Endothelial cell of umbilical vein (primary cell): ENCODE results near the gene MB. TPM values are rescaled to one million over a fixed set of nuclear protein-coding genes. Genes with fewer than 3 reads are reported as not detected.

Experiments used
- BruUV-seq: library from RNA; stranded (reverse); fragments of 400-500 nt; replicated peaks from 2 replicates; lab custom pipeline; 2021; lab: Mats Ljungman, UMichigan
- CTCF ChIA-PET: fragments of 300-600, 350-600 bp; sonication (Branson Sonifier 250); formaldehyde crosslinking; loops from one replicate; lab custom pipeline; 2021; ENCODE audit warnings: antibody characterized with exemption, inconsistent platforms; lab: Charles Lee
- POLR2A ChIA-PET: fragments of 300-600, 350-600 bp; sonication (Branson Sonifier 250); formaldehyde crosslinking; loops from one replicate; lab custom pipeline; 2021; ENCODE audit warnings: antibody characterized with exemption, inconsistent platforms; lab: Charles Lee
- DNase-seq: peaks from one replicate; pipeline ENCODE4 v3.0.0-alpha.2; 2011; ENCODE audit warnings: low read depth, low spot score
- FAIRE-seq: peaks from 2 replicates; lab custom pipeline; 2011; peaks lifted over from hg19 to GRCh38; lab: Jason Lieb, UNC
- H2AFZ ChIP-seq: 2 replicates; pipeline ENCODE4 v1.6.0; 2012; ENCODE audit warnings: low read depth, low read length, control low read depth, inconsistent platforms
- H3K27ac ChIP-seq: 2 replicates; pipeline ENCODE4 v1.5.1; 2011; ENCODE audit warnings: low read depth, mild to moderate bottlenecking, control low read depth, low read length, moderate library complexity; ENCODE audit not compliant: insufficient read depth
- H3K27me3 ChIP-seq, 2 experiments: 2 replicates each; pipeline versions ENCODE4 v1.6.0 to v1.6.1; 2011; ENCODE audit warnings: low read length in 2 of 2, mixed read lengths in 1 of 2; ENCODE audit not compliant: control insufficient read depth in 2 of 2, insufficient read depth in 2 of 2
- H3K36me3 ChIP-seq, 2 experiments: 2 replicates in 1 of 2; 3 replicates in 1 of 2; pipeline ENCODE4 v1.5.1; 2011; ENCODE audit warnings: low read length in 2 of 2, mild to moderate bottlenecking in 1 of 2, moderate library complexity in 1 of 2; ENCODE audit not compliant: control insufficient read depth in 2 of 2, insufficient read depth in 2 of 2; ENCODE audit errors: extremely low read depth in 1 of 2
- H3K4me1 ChIP-seq: 3 replicates; pipeline ENCODE4 v1.5.1; 2011; ENCODE audit warnings: mild to moderate bottlenecking, low read length; ENCODE audit not compliant: control insufficient read depth, insufficient read depth; ENCODE audit errors: extremely low read depth
- H3K4me2 ChIP-seq: 2 replicates; pipeline ENCODE4 v1.6.1; 2011; ENCODE audit warnings: low read length, control low read depth, mixed read lengths; ENCODE audit not compliant: insufficient read depth
- H3K4me3 ChIP-seq, 3 experiments: fragments of 200-600 bp in 1 of 3; sonication (generic), shearing (Covaris generic) in 1 of 3; replicated peaks in 1 of 3; 2 replicates each; pipeline ENCODE4 v1.5.1; 2011 to 2016; ENCODE audit warnings: control low read depth in 3 of 3, low read length in 3 of 3, mild to moderate bottlenecking in 2 of 3, inconsistent platforms in 1 of 3, low read depth in 1 of 3, moderate library complexity in 1 of 3; ENCODE audit not compliant: insufficient read depth in 1 of 3
- H3K79me2 ChIP-seq: 2 replicates; pipeline ENCODE4 v1.6.0; 2012; ENCODE audit warnings: low read length, inconsistent platforms; ENCODE audit not compliant: control insufficient read depth, insufficient read depth
- H3K9ac ChIP-seq: replicated peaks from 2 replicates; pipeline ENCODE3; 2011; ENCODE audit warnings: low read length, control low read depth; ENCODE audit not compliant: insufficient read depth; ENCODE audit errors: extremely low read depth
- H3K9me1 ChIP-seq: replicated peaks from 3 replicates; pipeline ENCODE4 v1.6.0; 2011; ENCODE audit warnings: mild to moderate bottlenecking, low read length; ENCODE audit not compliant: control insufficient read depth, insufficient read depth; ENCODE audit errors: extremely low read depth
- H3K9me3 ChIP-seq: replicated peaks from 2 replicates; pipeline ENCODE4 v1.5.1; 2012; ENCODE audit warnings: low read length, inconsistent platforms; ENCODE audit not compliant: control insufficient read depth, insufficient read depth
- H4K20me1 ChIP-seq: replicated peaks from 2 replicates; pipeline ENCODE3; 2011; ENCODE audit warnings: mild to moderate bottlenecking, low read length; ENCODE audit not compliant: control insufficient read depth, insufficient read depth; ENCODE audit errors: extremely low read depth
- CTCF ChIP-seq, 2 donors: IDR thresholded peaks; 1 replicate in 1 of 2; 2 replicates in 1 of 2; pipeline ENCODE4 v1.5.1; 2011; ENCODE audit warnings: low read length in 2 of 2, mild to moderate bottlenecking in 2 of 2, moderate library complexity in 2 of 2, control low read depth in 1 of 2, inconsistent platforms in 1 of 2, low read depth in 1 of 2; ENCODE audit not compliant: insufficient read depth in 1 of 2; ENCODE audit errors: extremely low read depth in 1 of 2
- EZH2 ChIP-seq: IDR thresholded peaks from 2 replicates; pipeline ENCODE4 v1.6.1; 2012; ENCODE audit warnings: borderline replicate concordance, low read depth, mild to moderate bottlenecking, moderate library complexity, low read length, inconsistent platforms; ENCODE audit not compliant: severe bottlenecking
- FOS ChIP-seq: IDR thresholded peaks from 2 replicates; pipeline ENCODE4 v1.6.1; 2011; ENCODE audit warnings: mild to moderate bottlenecking, low read length, moderate library complexity, borderline replicate concordance; ENCODE audit not compliant: insufficient read depth
- GATA2 ChIP-seq: IDR thresholded peaks from 2 replicates; pipeline ENCODE4 v1.7.0; 2011; ENCODE audit warnings: low read depth, mild to moderate bottlenecking, moderate library complexity, mixed read lengths, low read length; ENCODE audit not compliant: insufficient read length, insufficient read depth
- JUN ChIP-seq: IDR thresholded peaks from 2 replicates; pipeline ENCODE4 v1.6.1; 2011; ENCODE audit warnings: borderline replicate concordance, low read depth; ENCODE audit not compliant: insufficient read length, insufficient read depth
- MAX ChIP-seq: IDR thresholded peaks from 2 replicates; pipeline ENCODE4 v1.6.1; 2011; ENCODE audit not compliant: insufficient read depth, insufficient read length
- MYC ChIP-seq: IDR thresholded peaks from one replicate; pipeline ENCODE4 v1.6.1; 2011; ENCODE audit warnings: mild to moderate bottlenecking, low read depth, low read length
- POLR2A ChIP-seq: IDR thresholded peaks from 2 replicates; pipeline ENCODE4 v1.6.1; 2012; ENCODE audit warnings: low read depth, mild to moderate bottlenecking, control low read depth, low read length
- POLR2AphosphoS5 ChIP-seq: IDR thresholded peaks from 2 replicates; pipeline ENCODE4 v1.6.1; 2012; ENCODE audit warnings: low read depth, mild to moderate bottlenecking, control low read depth, low read length, moderate library complexity; ENCODE audit not compliant: insufficient read depth
- dilution Hi-C: fragments of 300-500 bp; cut with MboI; formaldehyde crosslinking; loops from one replicate; pipeline ENCODE4 v1.15.0; 2019; ENCODE audit warnings: low sequenced_read_pairs; ENCODE audit not compliant: extremely low pct_ligation_motif_present
- intact Hi-C: fragments of 100-400 bp; cut with micrococcal nuclease; formaldehyde crosslinking; loops from one replicate; pipeline ENCODE4 v1.10.0; 2022
- polyA plus RNA-seq, 4 experiments: library from polyadenylated mRNA; depleted of rRNA in 3 of 4; stranded (reverse) in 3 of 4; unstranded in 1 of 4; fragments of >200 nt; gene quantifications; 2 replicates each; pipeline versions ENCODE4 v1.2.1 to v1.2.3, GENCODE V29; 2011 to 2012; ENCODE audit warnings: missing spikeins in 1 of 4
- total RNA-seq: library from RNA; stranded (reverse); gene quantifications from 2 replicates; pipeline ENCODE4 v1.2.3, GENCODE V29; 2021

Gene MB
- total and polyA plus RNA-seq, 2 donors (not counting 3 experiments of a cell fraction or from before 2014, with no cell fraction given), result not detected

GRCh38 chr22:35634015-35634414 is 16.9 kb upstream of the MB start:
- POLR2A ChIA-PET, result no interaction called here
- H3K79me2 ChIP-seq, result no peaks in the 10 kb centered on the region
- DNase-seq (no peak), FAIRE-seq (no peak)
- H3K9ac ChIP-seq, result no peak overlapping the region
- H3K36me3 ChIP-seq, result no peaks in the 10 kb centered on the region
- dilution Hi-C loops (no loop called here), intact Hi-C loops (no loop called here)
- no peaks in the 10 kb centered on the region for H3K9me1 ChIP-seq
- H3K4me1 ChIP-seq, result peaks cover 5% of the 10 kb centered on the region
- BruUV-seq, result no TSS peak
- CTCF ChIA-PET, result interaction anchor here (1.3 to 1.5 kb wide), 2 partner anchors 432 to 490 kb away, joined by 4 read pairs; no protein-coding TSS in a partner anchor
- H3K27me3 ChIP-seq, result peaks cover 2 to 3% of the 10 kb centered on the region in 2 experiments
- H4K20me1 ChIP-seq, result no peaks in the 10 kb centered on the region
- H3K4me2 ChIP-seq, result no peak overlapping the region
- no peaks in the 10 kb centered on the region for H3K9me3 ChIP-seq
- no peak overlapping the region for H3K4me3 ChIP-seq
- no peak overlapping the region for H3K27ac ChIP-seq
- H2AFZ ChIP-seq, result no peak overlapping the region
- TF ChIP-seq GATA2 (no peak), EZH2 (no peak), POLR2AphosphoS5 (no peak), FOS (no peak), JUN (no peak), CTCF (IDR thresholded peaks at IDR 0.05; ENCODE audit: extremely low read depth in 1 of 2, insufficient read depth in 1 of 2, low read depth in 1 of 2, low read length in 2 of 2) (no peak), MAX (no peak), POLR2A (no peak), MYC (no peak)
